ENCODE data around the gene UBE3A.

The UBE3A gene

GRCh38 chr15:25333049-25333448 lies 105.8 kb downstream of the UBE3A start:
- no peak for DNase-seq (ENCODE audit: low read depth in 2 of 2, low spot score in 1 of 2)

DNA sequence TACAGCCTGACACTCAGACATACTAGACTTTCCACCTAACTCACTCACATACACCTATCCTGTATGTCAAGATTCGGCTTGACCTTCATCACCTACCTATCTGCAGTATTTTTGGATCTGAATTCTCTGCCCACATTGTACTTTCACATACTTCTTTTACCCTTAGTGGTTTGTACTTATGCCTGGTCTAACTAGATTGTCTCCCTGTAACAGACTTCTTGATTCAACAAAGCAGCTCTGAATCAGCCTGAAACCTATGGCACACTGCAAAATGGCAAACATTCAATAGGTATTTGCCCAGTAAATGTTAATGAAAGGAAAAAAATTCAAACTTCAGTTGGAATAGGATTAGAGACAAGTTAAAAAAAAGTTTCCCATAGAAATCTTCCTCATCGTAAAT lies 106.5 kb downstream of the UBE3A start:
- DNase-seq (ENCODE audit: low read depth in 2 of 2, low spot score in 1 of 2), result no peak

DNA sequence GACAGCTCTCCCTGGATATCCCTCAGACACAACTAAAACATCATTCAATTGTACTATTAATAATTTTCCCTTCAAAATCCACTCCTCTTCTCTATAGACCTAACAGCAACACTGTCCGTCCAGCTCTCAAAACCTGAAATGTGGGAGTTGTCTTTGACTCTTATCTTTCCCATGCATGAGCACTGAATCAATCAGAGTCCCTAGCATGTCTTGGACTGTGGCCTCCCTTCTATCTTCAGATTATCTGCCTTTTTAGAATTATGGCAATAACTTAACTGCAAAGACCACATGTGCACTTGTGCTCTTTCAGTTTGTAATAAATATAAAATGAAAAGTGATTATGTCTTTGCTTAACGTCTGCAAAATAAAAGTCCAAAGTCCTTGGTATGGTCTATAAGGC lies 107.0 kb downstream of the UBE3A start:
- no peak for DNase-seq (ENCODE audit: low read depth in 2 of 2, low spot score in 1 of 2)

GRCh38 chr15:25331404-25331803 lies 107.4 kb downstream of the UBE3A start:
- no peak for DNase-seq (ENCODE audit: low read depth in 2 of 2, low spot score in 1 of 2)

DNA sequence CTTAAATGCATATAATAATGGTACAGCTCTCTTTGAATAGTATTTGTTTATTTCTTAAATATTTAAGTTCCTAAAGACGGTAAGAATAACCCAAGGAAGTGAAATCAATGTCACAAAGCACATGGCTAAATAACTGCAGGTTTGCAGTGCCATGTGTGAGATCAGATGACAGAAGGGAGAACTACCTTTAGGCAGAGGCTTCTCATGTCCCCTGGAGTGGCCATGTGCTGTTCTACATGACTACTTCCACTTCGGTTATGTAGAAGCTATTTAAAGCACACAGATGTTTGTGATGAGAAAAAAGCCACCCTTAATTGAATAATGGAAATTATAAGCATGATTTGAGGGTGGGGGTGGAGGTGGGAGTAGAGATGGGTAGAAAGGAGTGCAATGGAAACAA lies 109.1 kb downstream of the UBE3A start:
- no peak for DNase-seq (ENCODE audit: low read depth in 2 of 2, low spot score in 1 of 2)

GRCh38 chr15:25327686-25328085 lies 111.1 kb downstream of the UBE3A start:
- no peak for DNase-seq (ENCODE audit: low read depth in 2 of 2, low spot score in 1 of 2)

DNA sequence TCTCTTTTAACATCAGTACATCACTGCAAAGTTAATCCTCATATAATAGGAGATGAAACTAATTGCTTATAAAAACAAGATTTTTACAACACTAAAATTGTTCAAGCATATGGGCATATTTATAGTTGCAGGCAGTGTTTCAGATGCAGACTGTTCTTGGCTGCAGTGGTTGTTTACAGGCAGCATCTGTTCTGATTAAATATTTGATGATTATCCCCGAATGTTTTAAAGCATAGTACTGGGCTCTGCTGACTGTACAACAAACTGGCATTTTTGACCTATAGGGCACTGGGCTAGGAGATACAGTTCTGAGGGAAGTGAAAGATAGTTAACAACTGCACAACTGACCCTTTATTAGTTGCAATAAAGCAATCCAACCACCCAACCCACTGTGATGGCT lies 113.6 kb downstream of the UBE3A start:
- no peak for DNase-seq (ENCODE audit: low read depth in 2 of 2, low spot score in 1 of 2)

- DNase-seq (ENCODE audit: low read depth in 2 of 2, low spot score in 1 of 2), result no peak
Measured at GRCh38 chr15:25323420-25323819, 115.4 kb downstream of the UBE3A start.

DNA sequence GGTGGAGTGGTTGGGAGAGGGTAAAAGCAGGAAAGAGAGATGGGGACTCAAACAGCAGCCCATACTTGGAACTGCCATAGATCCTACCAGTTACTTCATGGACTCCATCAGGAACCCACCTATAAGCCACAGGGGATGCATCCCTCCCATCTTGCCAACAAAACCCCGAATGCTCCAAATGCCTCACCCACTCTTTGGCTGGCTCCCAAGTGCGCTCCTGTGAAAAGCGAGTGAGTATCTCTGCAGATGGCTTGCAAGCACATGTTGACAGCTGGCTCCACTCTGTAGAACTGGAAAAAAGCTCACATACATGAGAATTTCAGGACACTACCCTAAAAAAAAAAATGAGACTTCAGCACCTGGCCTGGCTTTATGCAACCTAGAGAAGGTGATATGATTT lies 151.0 kb downstream of the UBE3A start:
- no peak for DNase-seq (ENCODE audit: low read depth in 2 of 2, low spot score in 1 of 2)
